ENCODE results near the gene ARSG.

ARSG gene

GRCh38 chr17:68246271-68247028, 44.8 kb upstream of the ARSG start:
- Histone ChIP-seq H3K4me1 (ENCODE audit: control insufficient read depth, insufficient read depth, low read length) (peaks cover 5% of the 10 kb centered on the region), H3K9me3 (ENCODE audit: control insufficient read depth, insufficient read depth, low read depth, low read length) (no peaks in the 10 kb centered on the region), H3K4me3 (ENCODE audit: low read depth, low read length) (no peak overlapping the region), H3K27ac (ENCODE audit: extremely low read depth, low read depth, low read length) (no peak overlapping the region), H3K36me3 (ENCODE audit: control insufficient read depth in 2 of 2, insufficient read depth in 1 of 2, low read length in 2 of 2) (peaks cover 9 to 23% of the 10 kb centered on the region in 2 experiments)
- CTCF ChIA-PET, result interaction anchor here (0.6 kb wide), 1 partner anchor 70 kb away, joined by 3 read pairs; no protein-coding TSS in a partner anchor
- TF ChIP-seq ZNF629 (tag by site-specific recombination; IDR thresholded peaks at IDR 0.05) (no peak), GLIS1 (tag by site-specific recombination; IDR thresholded peaks at IDR 0.05) (0 out of 2 replicates have a peak, but pooled peaks have one; percentile 10)
- POLR2A ChIA-PET, result interaction anchor here (0.6 to 2.5 kb wide), 8 partner anchors 9 to 252 kb away, joined by 3 to 32 read pairs (median 10); partner anchors contain the start of genes ARSG, SLC16A6 and WIPI1

GRCh38 chr17:68247445-68248198, 43.7 kb upstream of the ARSG start, which contains the start of gene AMZ2:
Gene AMZ2, plus strand, starts transcription at chr17:68248043. Its CDS starts 2,145 bp downstream, at chr17:68250188.
- ChIA-PET CTCF (interaction anchor here (0.6 to 3.0 kb wide), 9 partner anchors 16 to 193 kb away, joined by 3 to 23 read pairs (median 3); no protein-coding TSS in a partner anchor), POLR2A (interaction anchor here (0.6 to 2.5 kb wide), 17 partner anchors 10 to 265 kb away, joined by 3 to 32 read pairs (median 4); partner anchors contain the start of genes ARSG, PRKAR1A, SLC16A6 and WIPI1)
- Histone ChIP-seq H3K4me1 (ENCODE audit: control insufficient read depth, insufficient read depth, low read length) (peaks cover 5% of the 10 kb centered on the region), H3K36me3 (ENCODE audit: control insufficient read depth in 2 of 2, insufficient read depth in 1 of 2, low read length in 2 of 2) (peaks cover 15 to 35% of the 10 kb centered on the region in 2 experiments), H3K9me3 (ENCODE audit: control insufficient read depth, insufficient read depth, low read depth, low read length) (no peaks in the 10 kb centered on the region), H3K4me3 (ENCODE audit: low read depth, low read length) (peak within 1 kb of the TSS; percentile 98), H3K27ac (ENCODE audit: extremely low read depth, low read depth, low read length) (peak within 1 kb of the TSS; percentile 89)
- no peak for TF ChIP-seq GFI1B (tag by site-specific recombination; IDR thresholded peaks at IDR 0.05)
- TF ChIP-seq KLF1 (tag by site-specific recombination; IDR thresholded peaks at IDR 0.05), result peak; percentile 98
- no peak for TF ChIP-seq ZNF239 (tag by site-specific recombination; IDR thresholded peaks at IDR 0.05)
- no peak for TF ChIP-seq PRDM2 (tag by site-specific recombination; IDR thresholded peaks at IDR 0.05; ENCODE audit: borderline replicate concordance)
- TF ChIP-seq ZSCAN18 (tag by site-specific recombination; IDR thresholded peaks at IDR 0.05), result no peak
- no peak; the same call in 1 of the 2 replicates for TF ChIP-seq ZNF580 (tag by site-specific recombination; IDR thresholded peaks at IDR 0.05)
- peak; percentile 36; the same call in 1 of the 2 replicates for TF ChIP-seq CTCF (tag by site-specific recombination; IDR thresholded peaks at IDR 0.05)
- TF ChIP-seq ZNF76 (tag by site-specific recombination; IDR thresholded peaks at IDR 0.05; ENCODE audit: borderline replicate concordance, low read depth), result peak; percentile 71; the same call in 1 of the 2 replicates
- no peak for TF ChIP-seq ZNF785 (tag by site-specific recombination; IDR thresholded peaks at IDR 0.05)
- TF ChIP-seq KLF8 (tag by site-specific recombination; IDR thresholded peaks at IDR 0.05), result peak; percentile 93
- no peak for TF ChIP-seq REST (tag by site-specific recombination; IDR thresholded peaks at IDR 0.05)
- TF ChIP-seq ZNF692 (tag by site-specific recombination; IDR thresholded peaks at IDR 0.05), result peak; percentile 66; the same call in 1 of the 2 replicates
